Brain pericyte (primary cell): ENCODE measurements around the gene CEBPA.

Source experiments
- DNase-seq: peaks from one replicate; pipeline ENCODE4 v3.0.0-alpha.2; 2012; ENCODE audit warnings: low read depth, low spot score

CEBPA gene

DNA sequence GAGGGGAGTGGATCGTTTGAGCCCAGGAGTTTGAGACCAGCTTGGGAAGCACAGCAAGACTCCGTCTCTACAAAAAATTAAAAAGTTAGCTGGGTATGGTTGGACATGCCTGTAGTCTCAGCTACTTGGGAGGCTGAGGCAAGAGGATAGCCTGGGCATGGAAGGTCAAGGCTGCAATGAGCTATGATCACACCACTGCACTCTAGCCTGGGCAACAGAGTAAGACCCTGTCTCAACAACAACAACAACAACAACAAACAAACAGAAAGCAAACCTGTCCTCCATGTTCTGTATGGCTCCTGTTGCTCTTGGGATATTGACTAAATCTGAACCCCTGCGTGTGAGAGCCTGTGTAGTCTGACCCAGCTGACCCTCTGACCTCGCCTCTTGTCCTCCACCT, 14.9 kb downstream of the CEBPA start:
- no peak for DNase-seq

DNA sequence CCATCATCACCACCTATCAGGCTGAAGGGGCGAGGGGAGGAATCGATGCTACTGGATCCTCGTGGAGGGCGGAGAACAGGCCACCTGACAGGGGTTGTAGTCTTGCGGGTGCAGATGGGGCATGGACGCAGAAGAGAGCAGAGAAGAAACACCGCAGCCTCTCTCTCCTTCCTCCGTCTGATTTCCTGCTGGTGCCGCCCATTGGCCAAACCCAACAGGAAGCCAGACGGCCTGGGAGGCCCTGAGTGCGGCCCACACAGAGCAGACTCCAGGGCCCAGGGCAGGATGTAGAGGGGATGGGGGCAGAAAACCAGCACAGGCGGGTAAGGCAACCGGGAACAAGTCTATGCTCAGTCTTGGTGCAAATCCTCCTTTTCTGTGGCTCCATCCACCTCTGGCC, 15.4 kb downstream of the CEBPA start:
- DNase-seq, result no peak

DNA sequence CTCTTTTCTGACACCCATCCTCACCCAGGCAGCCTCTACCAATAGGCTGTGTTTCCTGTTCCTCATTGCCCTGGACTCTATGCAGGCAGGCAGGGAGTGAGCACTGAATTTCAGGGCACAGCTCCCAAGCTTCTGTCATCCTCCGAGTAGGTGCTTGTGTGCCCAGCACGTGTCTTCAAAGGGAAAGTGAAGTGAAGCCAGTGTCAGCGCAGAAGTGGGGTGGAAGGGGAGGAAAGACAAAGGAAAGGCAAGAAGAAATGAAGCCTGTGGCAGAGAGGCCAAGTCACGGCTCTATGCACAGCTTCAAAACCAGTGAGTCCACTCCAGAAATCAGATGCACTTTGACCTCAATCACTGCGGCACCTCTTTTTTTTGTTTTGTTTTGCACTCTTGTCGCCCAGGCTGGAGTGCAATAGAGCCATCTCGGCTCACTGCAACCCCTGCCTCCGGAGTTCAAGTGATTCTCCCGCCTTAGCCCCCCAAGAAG, 16.9 kb downstream of the CEBPA start:
- no peak for DNase-seq

DNA sequence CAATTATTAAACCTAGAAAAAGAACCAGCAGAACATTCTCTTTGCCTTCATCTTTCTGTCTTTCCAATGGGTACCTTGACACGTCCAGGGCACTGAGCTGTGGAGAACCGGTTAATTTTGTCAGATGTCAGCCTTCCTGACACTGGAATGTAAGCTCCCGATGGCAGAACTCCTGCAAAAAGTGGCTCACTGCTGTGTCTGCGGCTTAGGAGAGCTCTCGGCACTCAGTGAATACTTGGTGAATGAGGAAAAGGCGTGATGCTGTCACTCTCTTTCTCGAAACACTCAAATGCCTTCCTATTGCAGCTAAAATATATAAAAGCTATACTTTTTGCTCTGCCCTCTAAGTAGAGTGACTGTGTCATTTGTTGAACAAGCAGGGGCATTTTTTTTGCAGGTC, 17.6 kb downstream of the CEBPA start:
- no peak for DNase-seq

DNA sequence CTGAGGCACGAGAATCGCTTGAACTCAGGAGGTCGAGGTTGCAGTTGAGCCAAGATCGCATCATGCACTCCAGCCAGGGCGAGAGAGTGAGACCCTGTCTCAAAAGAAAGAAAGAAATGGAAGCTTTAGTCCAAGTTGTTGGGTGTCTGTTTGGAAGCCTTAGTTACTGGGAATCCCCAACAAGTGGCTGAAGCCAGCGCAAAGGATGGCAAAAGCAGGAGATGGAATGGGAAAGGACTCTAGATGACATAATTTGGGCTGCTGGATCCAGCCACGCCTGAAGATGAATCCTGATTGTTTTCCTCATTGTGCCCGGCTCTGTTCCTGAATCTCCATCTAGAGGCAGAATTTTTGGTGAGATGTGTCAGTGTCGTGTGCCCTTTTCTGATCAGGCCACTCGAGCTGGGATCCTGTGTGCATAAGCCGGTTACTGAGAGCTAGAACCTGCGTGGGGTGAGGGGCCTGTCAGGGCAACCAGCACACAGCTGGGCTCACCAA, 18.1 kb downstream of the CEBPA start:
- DNase-seq, result no peak

DNA sequence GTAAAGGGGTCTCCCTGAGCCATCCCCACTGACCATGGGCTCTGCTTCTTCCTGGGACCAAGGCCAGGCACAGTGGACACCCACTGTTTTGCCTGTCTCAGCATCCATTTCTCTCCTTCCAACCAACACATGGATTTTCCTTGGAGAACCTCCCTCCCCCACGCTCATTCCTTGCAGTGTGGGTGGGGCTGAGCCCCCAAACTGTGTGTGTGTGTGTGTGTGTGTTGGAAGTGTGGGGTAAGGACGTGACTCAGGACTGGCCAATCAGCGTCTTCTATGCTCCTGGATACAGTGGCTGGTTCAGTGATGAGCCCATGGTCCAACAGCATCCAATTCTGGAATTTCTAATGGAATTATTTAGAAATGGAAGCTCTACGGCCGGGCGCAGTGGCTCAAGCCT, 18.7 kb downstream of the CEBPA start:
- no peak for DNase-seq

DNA sequence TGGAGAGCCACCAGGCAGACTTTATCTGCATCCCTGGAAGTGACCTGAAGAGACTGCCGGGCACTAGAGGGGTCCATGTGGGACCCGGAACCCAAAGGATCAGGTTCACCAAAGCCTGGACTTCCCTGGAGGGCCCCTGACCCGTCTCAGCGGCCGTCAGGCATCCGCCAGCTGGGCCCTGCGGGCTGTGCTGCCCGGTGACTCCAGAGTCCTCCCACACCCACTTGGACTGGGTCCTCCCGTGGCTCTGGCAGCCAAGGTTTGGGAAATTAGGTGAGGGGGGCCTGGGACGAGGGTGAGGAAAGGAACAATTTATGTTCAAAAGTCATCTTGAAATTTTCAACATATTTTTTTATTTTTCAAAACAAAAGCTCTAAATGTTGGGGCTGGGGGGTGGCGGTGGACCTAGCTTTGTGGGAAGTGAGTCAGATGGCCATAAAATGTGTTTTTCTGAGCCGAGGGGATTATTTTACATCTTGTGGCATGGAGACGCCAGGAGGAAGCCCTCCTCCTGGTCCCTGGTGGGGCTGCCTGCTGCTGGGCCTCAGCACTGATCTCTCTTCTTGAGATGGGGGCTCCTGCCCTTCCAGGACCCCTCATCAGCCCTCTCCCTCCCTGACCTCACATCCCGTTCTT, 20.2 kb downstream of the CEBPA start:
- DNase-seq, result no peak

DNA sequence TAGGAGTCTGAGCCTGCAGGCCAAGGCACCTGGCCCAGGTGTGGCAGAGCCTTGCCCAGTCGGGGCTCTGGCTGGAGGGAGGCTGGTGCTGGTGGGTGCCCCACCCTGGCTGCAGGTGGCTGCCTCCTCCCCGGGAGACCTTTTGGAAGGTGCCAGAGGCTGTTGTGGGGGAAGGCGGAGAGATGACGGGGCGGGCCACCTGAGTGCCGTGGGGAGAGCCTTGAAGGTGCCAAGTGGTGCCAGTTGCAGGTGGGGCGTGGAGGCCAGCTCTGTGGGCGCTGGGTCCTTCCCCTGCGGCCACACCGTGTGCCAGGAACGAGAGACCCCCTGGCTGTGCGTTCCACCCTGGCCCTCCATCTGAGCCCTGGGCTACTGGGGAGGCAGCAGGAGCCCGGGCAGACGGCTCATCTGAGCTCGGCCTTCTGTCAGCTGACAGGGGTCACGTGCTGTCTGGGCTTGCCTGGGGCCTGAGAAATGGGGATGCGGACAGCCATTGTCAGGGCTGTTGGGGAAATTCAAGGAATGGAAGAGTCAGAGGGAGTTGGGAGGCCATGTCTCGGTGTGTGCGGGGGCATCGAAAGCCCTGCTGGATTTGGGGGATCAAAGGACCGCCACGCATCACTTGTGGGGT, 20.9 kb downstream of the CEBPA start:
- no peak for DNase-seq

DNA sequence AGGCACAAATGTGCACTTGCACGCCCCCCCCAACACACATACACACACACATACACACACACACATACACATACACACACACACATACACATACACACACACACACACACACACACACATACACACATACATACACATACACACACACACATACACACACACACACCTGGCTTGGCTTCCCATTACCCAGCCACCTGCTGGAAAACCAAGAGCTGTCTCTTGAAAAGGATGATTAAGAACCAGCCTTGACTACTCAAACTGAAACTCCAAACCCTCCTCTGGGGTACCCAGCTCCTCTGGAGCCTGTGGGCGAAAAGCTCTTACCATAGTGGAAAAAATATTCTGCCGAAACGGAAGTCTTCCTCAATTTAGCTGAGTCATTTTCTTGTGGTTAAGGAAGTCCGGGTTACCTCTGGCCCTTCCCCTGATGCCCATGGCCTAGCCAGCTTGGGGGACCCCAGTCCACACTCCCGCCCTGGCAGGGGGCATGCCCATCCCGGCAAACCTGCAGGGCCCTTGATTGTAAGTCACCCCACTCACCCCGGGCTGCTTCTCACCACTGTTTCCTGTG, 21.9 kb downstream of the CEBPA start:
- no peak for DNase-seq

DNA sequence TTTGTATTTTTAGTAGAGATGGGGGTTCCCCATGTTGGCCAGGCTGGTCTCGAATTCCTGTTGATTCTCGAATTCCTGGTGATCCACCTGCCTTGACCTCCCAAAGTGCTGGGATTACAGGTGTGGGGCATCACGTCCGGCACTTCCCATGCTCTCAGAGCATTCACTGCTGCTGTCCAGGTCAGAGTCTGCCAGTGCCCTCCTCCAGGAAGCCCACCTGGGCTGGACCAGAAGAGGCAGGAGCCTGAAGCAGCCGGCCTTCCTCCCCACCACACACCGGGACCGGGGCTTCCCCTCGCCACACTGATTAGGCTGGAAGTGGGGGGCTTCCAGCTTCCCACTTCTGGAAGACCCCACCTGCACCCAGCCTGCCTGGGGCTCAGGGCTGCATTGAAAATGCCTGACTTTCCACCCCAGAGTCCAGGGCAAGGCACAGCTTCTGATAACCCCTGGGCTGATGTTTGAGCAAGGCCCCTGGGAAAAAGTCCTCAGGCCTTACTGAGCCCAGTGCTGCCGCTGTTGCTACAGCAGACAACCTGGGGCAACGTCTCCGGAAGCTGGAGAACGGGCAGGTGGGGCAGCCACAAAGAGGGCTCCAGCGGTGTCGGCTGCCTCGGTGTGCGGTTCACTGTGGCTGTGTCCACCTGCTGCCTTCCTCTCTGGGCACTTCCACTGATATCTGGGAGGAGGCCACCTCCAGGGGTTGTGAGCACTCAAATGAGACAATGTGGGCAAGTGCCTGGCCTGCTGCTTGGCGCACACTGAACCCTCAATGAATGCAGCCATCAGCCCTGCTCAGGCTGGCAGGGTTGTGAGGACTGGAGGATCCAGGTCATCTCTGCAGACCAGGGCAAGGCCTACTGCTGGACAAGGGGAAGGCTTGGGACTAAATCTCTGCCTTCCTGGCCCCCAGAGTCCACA, 22.6 kb downstream of the CEBPA start:
- DNase-seq, result no peak

DNA sequence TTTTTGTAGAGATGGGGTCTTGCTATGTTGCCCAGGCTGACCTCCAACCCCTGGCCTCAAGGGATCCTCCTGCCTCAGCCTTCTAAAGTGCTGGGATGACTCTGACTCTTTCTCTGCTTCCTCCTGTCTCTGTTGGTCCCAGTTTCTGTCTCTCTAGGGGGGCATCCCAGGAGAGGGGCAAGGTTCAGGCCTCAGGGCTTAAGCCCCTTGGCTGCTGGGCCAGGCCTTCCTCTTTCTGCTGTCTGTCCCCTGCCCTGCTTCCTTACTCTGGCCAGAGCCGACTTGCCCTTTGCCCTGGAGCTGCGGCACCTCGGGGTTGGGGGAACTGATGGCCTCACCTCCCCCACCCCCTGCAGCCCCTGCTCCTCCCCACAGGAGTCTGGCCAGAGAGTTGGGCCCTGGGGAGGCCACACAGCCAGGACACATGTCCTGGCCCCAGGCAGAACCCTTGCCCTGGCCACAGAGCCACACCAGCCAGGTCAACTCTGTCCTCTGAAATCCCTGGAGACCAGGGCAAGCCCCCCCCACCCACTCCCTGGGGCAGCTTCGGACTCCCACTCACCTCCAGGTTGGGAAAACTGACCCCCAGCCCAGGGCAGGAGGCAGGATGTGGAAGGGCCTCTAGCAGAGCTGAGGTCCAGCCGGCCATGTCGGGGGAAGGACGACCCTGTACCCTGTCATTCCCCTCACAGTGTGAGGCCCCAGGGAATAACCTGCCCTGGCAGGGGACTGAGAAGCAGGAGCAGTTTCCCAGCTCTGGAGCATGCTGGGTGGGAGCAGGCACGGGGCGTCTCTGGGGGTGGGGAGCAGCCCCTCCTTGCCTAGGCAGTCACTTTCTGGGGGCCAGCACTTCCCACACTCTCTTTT, 23.7 kb downstream of the CEBPA start:
- no peak for DNase-seq

DNA sequence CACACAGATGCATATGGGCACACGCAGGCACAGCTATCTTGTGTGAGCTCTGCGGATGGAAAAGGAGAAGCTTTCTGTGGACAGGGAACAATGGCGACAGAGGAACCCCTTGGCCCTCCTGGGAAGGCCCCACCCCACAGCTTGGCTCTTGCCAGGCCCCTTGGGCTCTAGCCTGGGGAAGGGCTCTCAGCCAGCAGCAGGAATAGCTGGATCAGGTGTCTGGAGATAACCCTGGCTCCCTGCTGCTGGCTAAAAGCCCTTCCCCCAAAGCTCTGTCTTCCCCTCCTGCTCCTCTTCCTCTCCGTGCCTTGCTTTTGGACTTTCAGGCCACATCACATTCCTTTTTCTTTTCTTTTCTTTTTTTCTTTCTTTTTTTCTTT, 24.3 kb downstream of the CEBPA start:
- DNase-seq, result no peak

DNA sequence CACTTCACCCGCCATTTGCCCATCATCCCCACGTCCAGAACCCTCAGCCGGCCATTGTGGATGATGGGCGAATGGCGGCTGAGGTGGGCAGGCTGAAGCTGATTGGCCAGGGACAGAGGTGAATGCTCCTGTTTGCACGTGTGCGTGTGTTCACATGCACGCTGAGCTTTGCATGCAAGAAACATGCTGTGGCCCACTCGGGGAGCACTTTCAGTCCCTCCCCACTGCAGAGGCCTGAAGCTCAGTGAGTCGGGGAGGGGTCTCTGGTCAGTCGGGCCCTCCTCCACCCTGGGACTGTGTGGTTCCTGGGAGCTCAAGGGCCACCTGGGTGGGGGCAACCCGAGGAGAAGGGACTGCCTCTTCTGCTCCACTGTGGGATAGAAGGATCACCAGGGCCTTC, 24.9 kb downstream of the CEBPA start:
- DNase-seq, result no peak

DNA sequence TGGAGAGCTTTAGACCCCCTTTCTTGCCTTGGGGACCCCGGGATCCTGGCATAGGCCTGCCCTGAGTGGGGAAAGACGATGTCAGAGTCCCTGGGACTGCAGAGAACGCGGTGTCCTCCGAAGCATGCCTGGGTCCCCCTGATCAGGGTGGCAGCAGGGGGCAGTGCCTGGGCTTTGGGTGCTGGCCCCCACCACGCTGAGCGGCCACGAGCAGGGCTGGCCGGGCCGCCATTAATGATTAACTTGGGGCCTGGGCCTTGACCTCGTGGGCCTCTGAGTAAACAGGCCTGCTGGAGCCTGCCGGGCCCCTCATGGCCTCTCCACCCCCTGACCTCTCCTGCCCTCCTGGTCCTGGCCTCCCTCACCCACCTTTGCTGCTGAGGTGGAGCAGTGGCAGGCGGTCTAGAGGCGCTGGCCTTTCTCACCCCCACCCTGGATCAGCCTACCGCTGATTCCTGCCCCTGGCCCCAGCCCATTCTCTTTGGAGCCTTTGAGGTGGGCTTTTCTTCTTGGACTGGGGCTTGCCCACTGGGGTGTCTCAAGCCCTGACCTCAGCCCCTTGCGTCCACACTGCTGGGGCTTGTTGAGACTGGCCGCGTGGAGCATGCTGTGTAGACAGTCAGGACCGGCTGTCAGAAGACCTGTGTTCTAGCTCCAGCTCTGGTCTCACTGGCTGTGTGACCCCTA, 26.3 kb downstream of the CEBPA start:
- DNase-seq, result no peak

DNA sequence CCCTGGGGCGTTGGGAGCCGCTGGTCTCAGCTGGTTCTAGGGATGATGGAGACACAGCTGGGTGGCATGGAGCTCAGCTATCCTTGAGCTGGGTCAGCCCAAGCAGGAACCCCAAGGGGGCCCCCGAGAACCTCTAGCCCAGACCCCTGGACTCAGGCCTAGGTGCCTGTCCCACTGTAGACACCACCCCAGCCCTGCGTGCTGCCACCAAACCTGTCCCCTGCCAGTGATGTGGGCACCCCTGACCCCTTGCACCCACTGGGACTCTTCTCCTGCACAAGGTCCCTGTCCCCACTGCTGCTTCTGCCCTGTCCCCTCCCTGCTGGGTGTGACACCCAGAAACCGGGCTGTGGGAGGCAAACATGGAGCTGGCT, 26.8 kb downstream of the CEBPA start:
- DNase-seq, result no peak

DNA sequence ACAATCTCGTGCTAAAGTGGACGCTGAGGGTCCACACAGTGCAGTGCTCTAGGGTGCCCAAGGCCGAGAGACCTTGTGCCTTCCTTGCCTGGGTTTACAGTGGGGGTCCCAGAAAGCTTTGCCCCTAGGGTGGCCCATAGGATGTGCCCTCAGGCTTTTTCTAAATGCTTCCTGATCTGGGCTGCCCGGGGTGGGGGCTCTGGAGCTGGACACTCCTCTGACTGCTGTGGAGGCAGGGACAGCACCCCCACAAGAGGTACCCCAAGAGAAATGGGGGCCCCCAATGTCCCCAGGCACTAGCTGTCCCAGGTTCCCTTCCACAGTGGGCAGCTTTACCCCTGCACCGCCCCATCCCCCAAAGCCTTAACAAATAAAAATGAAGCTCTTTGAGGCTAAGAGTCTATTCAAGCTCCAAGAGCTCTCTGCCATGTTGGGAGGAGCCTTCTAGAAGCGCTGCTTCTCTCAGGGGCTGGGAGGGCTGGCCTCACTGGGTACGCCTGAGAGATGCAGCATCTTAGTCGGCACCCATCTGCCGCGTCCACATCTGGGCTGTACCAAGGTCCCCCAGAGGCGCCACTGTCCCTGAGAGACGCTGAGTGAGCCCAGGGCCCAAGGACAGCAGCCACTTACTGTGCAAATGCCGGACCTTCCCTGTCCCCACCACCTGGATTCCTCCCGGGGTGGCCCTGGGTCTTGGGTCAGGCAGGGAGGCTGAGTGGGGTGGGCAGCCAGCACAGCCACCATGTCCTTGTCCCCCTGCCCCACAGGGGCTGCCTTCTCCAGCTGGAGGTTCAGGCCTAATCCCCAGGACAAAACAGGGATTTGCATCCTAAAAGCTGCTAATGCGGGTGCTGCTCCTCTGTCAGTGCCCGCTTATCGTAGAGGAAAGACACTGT, 27.4 kb downstream of the CEBPA start:
- DNase-seq, result no peak

DNA sequence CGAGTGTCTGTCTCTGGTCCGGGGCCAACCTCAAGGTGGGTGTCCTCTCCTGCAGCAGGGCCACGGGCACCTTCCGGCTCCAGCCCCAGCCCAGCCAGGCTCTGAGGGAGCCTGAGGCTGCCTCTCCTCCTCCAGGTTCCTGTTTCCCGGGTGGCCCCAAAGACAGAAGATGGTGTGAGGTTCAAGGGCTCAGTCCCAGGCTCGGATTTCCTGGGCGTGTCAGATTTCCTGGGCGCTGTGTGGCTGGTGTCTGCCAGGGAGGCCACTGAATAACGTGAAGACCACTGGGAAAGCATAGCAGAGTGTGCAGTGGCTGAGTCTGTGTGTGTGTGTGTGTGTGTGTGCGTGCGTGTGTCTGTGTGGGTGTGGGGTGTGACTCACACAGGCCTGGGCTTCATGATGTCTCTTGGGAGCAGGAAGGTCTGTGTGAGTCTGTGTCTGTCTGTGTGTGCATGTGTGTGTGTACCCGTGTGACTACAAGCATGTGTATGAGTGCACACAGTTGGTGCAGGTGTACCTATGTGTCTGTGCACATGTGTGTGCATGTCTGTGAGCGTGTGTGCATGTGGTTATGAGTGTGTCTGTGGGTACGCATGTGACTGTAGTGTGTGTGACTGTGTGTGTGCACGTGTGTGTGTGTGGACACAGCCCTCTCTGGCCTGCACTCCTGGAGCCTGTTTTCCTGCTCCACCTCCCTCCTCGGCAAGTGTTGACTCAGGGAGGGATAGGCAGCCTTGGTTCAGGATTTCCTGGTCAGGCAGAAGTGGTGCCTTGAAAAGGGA, 28.3 kb downstream of the CEBPA start:
- no peak for DNase-seq

DNA sequence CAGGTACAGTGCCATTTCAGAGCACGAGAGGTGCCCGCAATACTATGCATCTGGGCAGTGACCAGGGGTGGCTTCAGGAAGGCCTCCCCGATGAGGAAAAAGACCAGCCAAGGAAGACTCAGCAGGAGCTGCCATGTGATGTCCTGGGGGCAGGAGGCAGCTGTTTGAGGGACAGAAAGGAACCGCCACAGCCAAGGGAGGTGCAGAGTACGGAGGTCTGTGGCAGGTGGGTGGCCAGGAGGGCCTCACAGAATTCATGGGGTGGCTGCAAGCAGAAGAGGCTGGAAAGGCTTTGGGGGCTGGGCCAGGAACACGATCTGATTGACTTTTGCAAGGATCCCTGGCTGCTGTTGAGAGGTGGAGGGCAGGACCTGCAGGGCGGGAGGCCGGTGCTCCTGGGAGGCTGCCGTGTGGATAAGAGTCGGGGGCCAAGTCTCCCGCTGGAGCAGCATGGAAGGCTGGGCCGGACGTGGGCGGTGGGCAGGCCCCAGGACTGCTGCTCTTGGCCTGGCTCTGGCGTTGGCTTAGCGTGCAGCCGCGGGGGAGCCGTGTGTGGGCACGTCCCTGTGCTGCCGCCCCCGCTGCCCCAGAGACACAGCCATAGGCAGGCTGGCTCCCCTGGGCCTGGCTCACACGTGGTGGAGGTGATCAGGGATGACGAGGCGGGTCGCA, 29.1 kb downstream of the CEBPA start:
- no peak for DNase-seq
